Mesenchymal stem cell (in vitro differentiated cells and primary cell): ENCODE results near the gene NUPR1.
"Not testable (repeated sequence)": the region's sequence is repeated elsewhere in the genome, so short reads cannot be mapped to it uniquely, and the experiment has no call there.

Experiments
- DNase-seq: peaks from one replicate; pipeline ENCODE4 v3.0.0-alpha.2; 2013
- H2AFZ ChIP-seq: one replicate; pipeline ENCODE4 v1.6.1; 2013; ENCODE audit warnings: low read depth, mild to moderate bottlenecking, control low read depth, inconsistent platforms, low read length, moderate library complexity
- H2AK5ac ChIP-seq: 2 replicates; pipeline ENCODE4 v1.6.1; 2013; ENCODE audit warnings: low read length, moderate library complexity, mild to moderate bottlenecking, inconsistent platforms; ENCODE audit not compliant: severe bottlenecking
- H2BK120ac ChIP-seq: one replicate; pipeline ENCODE4 v1.6.1; 2013; ENCODE audit warnings: low read depth, mild to moderate bottlenecking, inconsistent platforms, low read length, moderate library complexity
- H2BK12ac ChIP-seq, 2 experiments: one replicate each; pipeline ENCODE4 v1.6.1; 2013; ENCODE audit warnings: inconsistent platforms in 2 of 2, low read length in 2 of 2, mild to moderate bottlenecking in 2 of 2, moderate library complexity in 2 of 2, control low read depth in 1 of 2
- H2BK15ac ChIP-seq: one replicate; pipeline ENCODE4 v1.6.1; 2013; ENCODE audit warnings: mild to moderate bottlenecking, low read depth, inconsistent platforms; ENCODE audit not compliant: poor library complexity, severe bottlenecking
- H2BK5ac ChIP-seq: 2 replicates; pipeline ENCODE4 v1.6.1; 2013; ENCODE audit warnings: low read depth, mild to moderate bottlenecking, low read length, control low read depth, inconsistent platforms; ENCODE audit not compliant: poor library complexity, severe bottlenecking
- H3K14ac ChIP-seq, 2 experiments: one replicate each; pipeline ENCODE4 v1.6.1; 2013; ENCODE audit warnings: inconsistent platforms in 2 of 2, low read length in 2 of 2, control low read depth in 1 of 2, mild to moderate bottlenecking in 1 of 2, moderate library complexity in 1 of 2
- H3K18ac ChIP-seq, 2 experiments: one replicate each; pipeline ENCODE4 v1.6.1; 2013; ENCODE audit warnings: inconsistent platforms in 2 of 2, low read length in 2 of 2, control low read depth in 1 of 2, low read depth in 1 of 2, mild to moderate bottlenecking in 1 of 2
- H3K23ac ChIP-seq, 2 experiments: one replicate each; pipeline ENCODE4 v1.6.1; 2013; ENCODE audit warnings: inconsistent platforms in 2 of 2, low read length in 2 of 2, mild to moderate bottlenecking in 2 of 2, moderate library complexity in 2 of 2, control low read depth in 1 of 2
- H3K27ac ChIP-seq: 2 replicates; pipeline ENCODE4 v1.5.1; 2013; ENCODE audit warnings: mild to moderate bottlenecking, moderate library complexity, low read length, control low read depth, inconsistent platforms; ENCODE audit not compliant: poor library complexity, severe bottlenecking
- H3K27me3 ChIP-seq, 2 experiments: 2 replicates each; pipeline versions ENCODE4 v1.6.1 to v1.7.0; 2013; ENCODE audit warnings: low read length in 2 of 2, mild to moderate bottlenecking in 2 of 2, moderate library complexity in 2 of 2, control low read depth in 1 of 2, inconsistent platforms in 1 of 2; ENCODE audit not compliant: control insufficient read depth in 1 of 2, insufficient read depth in 1 of 2
- H3K36me3 ChIP-seq, 2 experiments: 2 replicates each; pipeline versions ENCODE4 v1.6.1 to v1.7.0; 2013; ENCODE audit warnings: low read length in 2 of 2, control low read depth in 1 of 2, inconsistent platforms in 1 of 2, low read depth in 1 of 2, mild to moderate bottlenecking in 1 of 2; ENCODE audit not compliant: insufficient read depth in 2 of 2, control insufficient read depth in 1 of 2
- H3K4ac ChIP-seq, 2 experiments: one replicate each; pipeline ENCODE4 v1.6.1; 2013; ENCODE audit warnings: inconsistent platforms in 2 of 2, low read length in 2 of 2, mild to moderate bottlenecking in 2 of 2, moderate library complexity in 2 of 2, control low read depth in 1 of 2, low read depth in 1 of 2
- H3K4me1 ChIP-seq: 2 replicates; pipeline ENCODE4 v1.6.1; 2013; ENCODE audit warnings: low read depth, low read length, control low read depth; ENCODE audit not compliant: control insufficient read depth, insufficient read depth
- H3K4me2 ChIP-seq: 2 replicates; pipeline ENCODE4 v1.6.1; 2013; ENCODE audit warnings: low read length, mild to moderate bottlenecking, inconsistent platforms; ENCODE audit not compliant: poor library complexity, severe bottlenecking
- H3K4me3 ChIP-seq, 2 experiments: 2 replicates each; pipeline versions ENCODE4 v1.5.1 to v1.7.0; 2013; ENCODE audit warnings: low read length in 2 of 2, mild to moderate bottlenecking in 2 of 2, control low read depth in 1 of 2, low read depth in 1 of 2; ENCODE audit not compliant: insufficient read depth in 1 of 2
- H3K79me1 ChIP-seq: replicated peaks from 2 replicates; pipeline ENCODE4 v1.6.1; 2013; ENCODE audit warnings: mild to moderate bottlenecking, control low read depth, low read length, inconsistent platforms; ENCODE audit not compliant: poor library complexity, severe bottlenecking
- H3K9ac ChIP-seq: 2 replicates; pipeline ENCODE4 v1.7.0; 2013; ENCODE audit warnings: mild to moderate bottlenecking, low read length, moderate library complexity
- H3K9me3 ChIP-seq: 2 replicates; pipeline ENCODE4 v1.7.0; 2013; ENCODE audit warnings: mild to moderate bottlenecking, low read length; ENCODE audit not compliant: control insufficient read depth
- H4K8ac ChIP-seq: one replicate; pipeline ENCODE4 v1.6.1; 2013; ENCODE audit warnings: inconsistent platforms, mild to moderate bottlenecking, low read length, moderate library complexity
- H4K91ac ChIP-seq: one replicate; pipeline ENCODE4 v1.6.1; 2013; ENCODE audit warnings: mild to moderate bottlenecking, low read length, inconsistent platforms
- WGBS: methylation state at CpG from one replicate; pipeline ENCODE4 v1.1.7; 2013; ENCODE audit warnings: mixed read lengths; 5-methylcytosine and 5-hydroxymethylcytosine counted together

Gene NUPR1

DNA sequence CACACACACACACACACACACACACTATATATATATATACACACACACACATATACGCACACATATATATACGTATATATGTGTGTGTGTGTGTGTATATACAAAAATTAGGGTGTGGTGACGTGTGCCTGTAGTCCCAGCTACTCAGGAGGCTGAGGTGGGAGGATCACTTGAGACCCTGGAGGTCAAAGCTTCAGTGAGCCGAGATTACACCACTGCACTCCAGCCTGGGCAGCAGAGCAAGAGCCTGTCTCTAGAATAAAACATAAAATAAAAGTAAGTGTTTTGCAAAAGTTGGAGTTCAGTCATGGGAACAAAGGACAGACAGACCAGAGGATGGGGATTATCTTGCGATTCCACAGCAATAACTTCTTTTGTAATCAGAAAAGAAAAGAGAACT is 10.8 kb downstream of the NUPR1 start:
- Histone ChIP-seq H2AFZ (no peak overlapping the region), H3K4ac (no peak overlapping the region), H2BK12ac (no peak overlapping the region), H3K9ac (no peak overlapping the region), H4K91ac (no peak overlapping the region), H2BK120ac (no peak overlapping the region), H3K4me2 (no peak overlapping the region), H3K4me1 (peaks cover 1% of the 10 kb centered on the region), H3K79me1 (no peaks in the 10 kb centered on the region), H3K23ac (no peak overlapping the region), H4K8ac (no peak overlapping the region), H3K4me3 (no peak overlapping the region), H3K14ac (no peak overlapping the region), H2AK5ac (no peak overlapping the region), H2BK15ac (no peak overlapping the region), H3K27ac (no peak overlapping the region), H3K9me3 (no peaks in the 10 kb centered on the region), H3K18ac (no peak overlapping the region), H3K36me3 (peaks cover 0 to 2% of the 10 kb centered on the region in 2 experiments), H2BK5ac (no peak overlapping the region), H3K27me3 (no peaks in the 10 kb centered on the region)
- WGBS = 79% methylated on average over 3 of the region's 5 CpGs
- DNase-seq = no peak

DNA sequence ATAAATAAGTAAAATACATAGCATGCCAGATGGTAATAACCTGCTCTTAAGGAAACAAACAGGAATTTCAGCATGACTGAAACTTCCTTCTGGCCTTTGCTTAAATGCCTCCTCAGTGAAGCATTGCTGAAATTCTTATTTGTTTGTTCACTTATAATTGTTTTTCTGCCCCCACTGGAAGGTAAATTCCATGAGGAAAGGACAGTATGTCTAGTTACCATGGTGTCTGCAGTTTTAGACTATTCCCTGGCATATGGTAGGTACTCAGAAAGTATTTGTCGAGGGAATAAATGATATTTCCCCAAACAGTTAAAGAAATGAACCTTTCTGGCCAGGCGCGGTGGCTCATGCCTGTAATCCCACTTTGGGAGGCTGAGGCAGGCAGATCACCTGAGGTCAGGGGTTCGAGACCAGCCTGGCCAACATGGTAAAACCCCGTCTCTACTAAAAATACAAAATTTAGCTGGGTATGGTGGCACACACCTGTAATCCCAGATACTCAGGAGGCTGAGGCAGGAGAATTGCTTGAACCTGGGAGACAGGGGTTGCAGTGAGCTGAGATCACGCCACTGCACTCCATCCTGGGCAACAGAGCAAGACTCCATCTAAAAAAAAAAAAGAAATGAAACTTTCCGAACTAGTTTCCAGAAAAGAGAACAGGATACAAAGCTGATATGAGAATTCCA is 11.5 kb downstream of the NUPR1 start:
- not testable (repeated sequence) for H2BK120ac ChIP-seq, H2BK15ac ChIP-seq, H2AFZ ChIP-seq, H3K79me1 ChIP-seq, H3K14ac ChIP-seq, H3K4me3 ChIP-seq, H3K9me3 ChIP-seq, H2BK5ac ChIP-seq, H3K4me1 ChIP-seq, H3K4me2 ChIP-seq, H3K4ac ChIP-seq, H3K9ac ChIP-seq, H3K23ac ChIP-seq, H3K27me3 ChIP-seq, H4K91ac ChIP-seq, H3K36me3 ChIP-seq, H3K27ac ChIP-seq, H2BK12ac ChIP-seq, H2AK5ac ChIP-seq, DNase-seq, H4K8ac ChIP-seq, H3K18ac ChIP-seq
- WGBS = 90% methylated on average over 5 of the region's 7 CpGs

DNA sequence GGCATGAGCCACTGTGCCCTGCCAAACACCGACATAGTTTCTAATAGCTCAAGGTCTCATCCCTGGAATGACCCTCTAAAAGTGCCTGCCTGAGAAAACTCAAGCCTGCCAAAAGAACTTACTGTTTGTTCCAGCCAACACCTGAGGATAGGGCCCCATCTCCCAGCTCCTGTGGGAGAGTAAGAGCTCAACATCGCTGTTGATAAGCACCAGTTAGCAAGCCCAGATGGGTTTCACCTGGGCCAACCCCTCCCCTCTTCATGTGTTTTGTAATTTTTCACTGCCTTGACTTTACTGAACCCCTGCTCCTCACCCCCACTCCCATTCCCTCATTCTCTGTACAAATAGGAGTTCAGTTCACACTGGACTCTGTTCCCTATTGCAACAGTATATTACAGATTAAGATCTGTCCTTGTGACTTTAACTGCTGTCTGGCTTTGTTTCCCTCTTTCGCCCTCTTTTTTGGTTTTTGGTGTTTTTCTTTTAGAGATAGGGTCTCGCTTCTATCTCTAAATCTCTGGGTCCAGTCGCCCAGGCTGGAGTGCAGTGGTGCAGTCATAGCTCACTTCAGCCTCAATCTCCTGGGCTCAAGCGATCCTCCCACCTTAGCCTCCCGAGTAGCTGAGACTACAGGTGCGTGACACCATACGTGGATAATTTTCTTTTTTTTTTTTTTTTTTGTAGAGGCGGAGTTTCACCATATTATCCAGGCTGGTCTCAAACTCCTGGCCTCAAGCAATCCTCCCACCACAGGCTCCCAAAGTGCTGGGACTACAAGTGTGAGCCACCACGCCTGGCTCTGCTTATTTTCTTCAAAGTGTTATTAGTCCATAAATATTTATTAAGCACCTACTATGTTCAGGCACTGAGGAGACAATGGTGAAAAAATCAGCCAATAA is 12.3 kb downstream of the NUPR1 start:
- Histone ChIP-seq H3K18ac (no peak overlapping the region), H4K91ac (no peak overlapping the region), H3K79me1 (no peaks in the 10 kb centered on the region), H2BK120ac (no peak overlapping the region), H3K14ac (no peak overlapping the region), H3K4me1 (peaks cover under 1% of the 10 kb centered on the region), H3K23ac (no peak overlapping the region), H3K4me3 (no peak overlapping the region), H3K9me3 (no peaks in the 10 kb centered on the region), H3K4me2 (no peak overlapping the region), H3K27ac (no peak overlapping the region), H2BK15ac (no peak overlapping the region), H2AFZ (no peak overlapping the region), H3K36me3 (no peaks in the 10 kb centered on the region), H2BK5ac (no peak overlapping the region), H2AK5ac (no peak overlapping the region), H3K9ac (no peak overlapping the region), H3K27me3 (peaks cover 0 to 3% of the 10 kb centered on the region in 2 experiments), H2BK12ac (no peak overlapping the region), H3K4ac (no peak overlapping the region), H4K8ac (no peak overlapping the region)
- no peak for DNase-seq
- 91% methylated on average over 8 of the region's 11 CpGs for WGBS

DNA sequence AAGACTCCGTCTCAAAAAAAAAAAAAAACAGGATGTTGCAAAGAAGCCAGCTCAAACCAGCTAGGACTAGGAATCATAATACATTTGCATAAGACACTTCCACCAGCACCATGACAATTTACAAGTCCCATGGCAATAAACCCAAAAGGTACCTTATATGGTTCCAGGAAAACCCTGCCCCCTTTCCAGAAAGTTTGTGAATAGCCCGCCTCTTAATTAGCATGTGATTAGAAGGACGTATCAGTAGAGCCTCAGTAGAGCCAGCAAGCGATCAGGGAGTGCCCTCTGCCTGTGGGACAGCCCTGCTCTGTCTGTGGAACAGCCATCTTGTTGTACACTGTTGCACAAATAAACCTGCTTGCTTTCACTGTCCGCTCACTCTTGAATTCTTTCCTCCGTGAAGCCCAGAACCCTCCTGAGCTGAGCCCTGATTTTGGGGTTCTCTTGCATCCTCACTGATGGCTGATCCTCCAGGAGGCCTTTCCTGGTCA is 14.0 kb downstream of the NUPR1 start:
- Histone ChIP-seq H2BK12ac (no peak overlapping the region), H4K91ac (no peak overlapping the region), H3K27me3 (peaks cover 0 to 4% of the 10 kb centered on the region in 2 experiments), H4K8ac (no peak overlapping the region), H3K14ac (no peak overlapping the region), H2BK120ac (no peak overlapping the region), H3K9me3 (no peaks in the 10 kb centered on the region), H3K36me3 (no peaks in the 10 kb centered on the region), H3K4ac (no peak overlapping the region), H3K18ac (no peak overlapping the region), H3K79me1 (no peaks in the 10 kb centered on the region), H3K23ac (no peak overlapping the region), H3K4me2 (no peak overlapping the region), H3K27ac (no peak overlapping the region), H3K9ac (no peak overlapping the region), H2AK5ac (no peak overlapping the region), H2BK5ac (no peak overlapping the region), H3K4me1 (peaks cover 1% of the 10 kb centered on the region), H2AFZ (no peak overlapping the region), H2BK15ac (no peak overlapping the region), H3K4me3 (no peak overlapping the region)
- WGBS = 84% methylated on average over 6 of the region's 6 CpGs
- DNase-seq = no peak
